Transverse colon (tissue), 4 donors: ENCODE results near the gene ASAP3. TPM values are rescaled to one million over a fixed set of nuclear protein-coding genes. Genes with fewer than 3 reads are reported as not detected.

Experiments
- DNase-seq: peaks from one replicate; pipeline ENCODE4 v3.0.0-alpha.2; 2019
- H3K27ac ChIP-seq, 4 donors: fragments of 200-600 bp; sonication (generic); 2 replicates each; pipeline ENCODE4 v1.5.1; 2016 to 2018; ENCODE audit warnings: inconsistent platforms in 4 of 4
- H3K27me3 ChIP-seq: fragments of 200-600 bp; sonication (generic); 2 replicates; pipeline ENCODE4 v1.5.1; 2017; ENCODE audit warnings: inconsistent platforms
- H3K36me3 ChIP-seq, 4 donors: fragments of 200-600 bp; sonication (generic); 2 replicates each; pipeline ENCODE4 v1.5.1; 2017 to 2019; ENCODE audit warnings: inconsistent platforms in 4 of 4
- H3K4me1 ChIP-seq, 4 donors: fragments of 200-600 bp; sonication (generic); 2 replicates each; pipeline ENCODE4 v1.5.1; 2017 to 2020; ENCODE audit warnings: inconsistent platforms in 4 of 4
- H3K4me3 ChIP-seq, 4 donors: fragments of 200-600 bp; sonication (generic); 1 replicate in 1 of 4; 2 replicates in 3 of 4; pipeline versions ENCODE4 v1.5.1 to v1.6.1; 2017 to 2019; ENCODE audit warnings: inconsistent platforms in 4 of 4
- H3K9me3 ChIP-seq, 2 donors: fragments of 200-600 bp; sonication (generic); 2 replicates each; pipeline ENCODE4 v1.5.1; 2017 to 2019; ENCODE audit warnings: inconsistent platforms in 2 of 2
- CTCF ChIP-seq, 5 experiments: fragments of 200-600 bp in 3 of 5; fragments of 450-650 bp in 2 of 5; sonication (generic) in 3 of 5; IDR thresholded peaks; 1 replicate in 2 of 5; 2 replicates in 3 of 5; pipeline ENCODE4 v1.5.1; 2016 to 2017; ENCODE audit warnings: antibody characterized with exemption in 5 of 5, inconsistent platforms in 3 of 5, mild to moderate bottlenecking in 2 of 5, moderate library complexity in 1 of 5
- EP300 ChIP-seq: sonication (generic); formaldehyde crosslinking; IDR thresholded peaks from one replicate; pipeline ENCODE4 v1.6.1; 2017; ENCODE audit warnings: antibody characterized with exemption, low read depth
- POLR2A ChIP-seq: fragments of 450-650 bp; IDR thresholded peaks from one replicate; pipeline ENCODE4 v1.6.1; 2016; ENCODE audit warnings: antibody characterized with exemption, mild to moderate bottlenecking, moderate library complexity
- POLR2AphosphoS5 ChIP-seq, 3 donors: sonication (generic); formaldehyde crosslinking; IDR thresholded peaks; one replicate each; pipeline ENCODE4 v1.6.1; 2016; ENCODE audit warnings: antibody characterized with exemption in 3 of 3
- WGBS, 2 donors: methylation state at CpG; one replicate each; pipeline ENCODE4 v1.1.5; 2018; ENCODE audit warnings: low coverage in 1 of 2; 5-methylcytosine and 5-hydroxymethylcytosine counted together
- in situ Hi-C, 4 donors: fragments of 200-750 bp; cut with MboI; loops; one replicate each; pipeline versions ENCODE4 v1.15.0 to v1.15.1; 2017; ENCODE audit warnings: low sequenced_read_pairs in 3 of 4, low pct_ligation_motif_present in 1 of 4, low pct_unique_long_range_greater_than_20kb in 1 of 4
- intact Hi-C: fragments of 100-400 bp; cut with DNase I; formaldehyde crosslinking; loops from one replicate; pipeline ENCODE4 v1.15.1; 2023; ENCODE audit warnings: low total_unique reads
- total RNA-seq, 4 donors: library from RNA; depleted of rRNA; stranded (reverse); fragments of >200 nt; gene quantifications; one replicate each; pipeline ENCODE4 v1.1.0, GENCODE V29; 2016

The ASAP3 gene
- total RNA-seq, 4 donors from 2014 or later, result 38.2 to 62.9 (median 48.3) TPM

- TF ChIP-seq POLR2AphosphoS5 (IDR thresholded peaks at IDR 0.05), result no peak
- no peak for TF ChIP-seq CTCF (IDR thresholded peaks at IDR 0.05)
- TF ChIP-seq EP300, result no peak
- TF ChIP-seq POLR2A, result no peak
- Histone ChIP-seq H3K9me3 (no peaks in the 10 kb centered on the region), H3K27me3 (no peaks in the 10 kb centered on the region), H3K36me3 (peaks cover 0 to 8% (median 0%) of the 10 kb centered on the region in 4 donors), H3K4me1 (peaks cover 15 to 47% (median 41%) of the 10 kb centered on the region in 4 donors), H3K27ac (peak overlapping the region; percentile 92 to 95 (median 92)), H3K4me3 (no peak overlapping the region)
- WGBS, 2 donors, result 48% methylated on average over 3 of the region's 3 CpGs
- in situ Hi-C loops, result no loop called here
- DNase-seq, result no peak
- intact Hi-C loops, result no loop called here
Observed at GRCh38 chr1:23421343-23421742, 62.6 kb downstream of the ASAP3 start.

GRCh38 chr1:23420778-23421177 is 63.2 kb downstream of the ASAP3 start:
- H3K4me3 ChIP-seq, result no peak overlapping the region
- no peak for DNase-seq
- peaks cover 15 to 47% (median 41%) of the 10 kb centered on the region in 4 donors for H3K4me1 ChIP-seq
- no peaks in the 10 kb centered on the region for H3K27me3 ChIP-seq
- peak overlapping the region; percentile 92 to 95 (median 92) for H3K27ac ChIP-seq
- 91 to 100% methylated on average over 2 to 3 of the region's 3 CpGs for WGBS, 2 donors
- peaks cover 0 to 9% (median 0%) of the 10 kb centered on the region in 4 donors for H3K36me3 ChIP-seq
- TF ChIP-seq EP300 (no peak), POLR2AphosphoS5 (IDR thresholded peaks at IDR 0.05) (no peak), POLR2A (no peak), CTCF (IDR thresholded peaks at IDR 0.05) (no peak)
- intact Hi-C loops, result no loop called here
- in situ Hi-C loops, result no loop called here
- H3K9me3 ChIP-seq, result no peaks in the 10 kb centered on the region

- DNase-seq, result no peak
- in situ Hi-C loops, result no loop called here
- H3K27me3 ChIP-seq, result no peaks in the 10 kb centered on the region
- H3K36me3 ChIP-seq, result peaks cover 0 to 9% (median 0%) of the 10 kb centered on the region in 4 donors
- no peak overlapping the region for H3K27ac ChIP-seq
- WGBS, 2 donors, result 81 to 95% methylated on average over 3 to 6 of the region's 6 CpGs
- no peaks in the 10 kb centered on the region for H3K9me3 ChIP-seq
- intact Hi-C loops, result no loop called here
- no peak for TF ChIP-seq POLR2A
- peaks cover 15 to 37% (median 35%) of the 10 kb centered on the region in 4 donors for H3K4me1 ChIP-seq
- H3K4me3 ChIP-seq, result no peak overlapping the region
Observed at GRCh38 chr1:23419180-23419579, 64.8 kb downstream of the ASAP3 start.

GRCh38 chr1:23417570-23417969 is 66.4 kb downstream of the ASAP3 start:
- whole genome bisulfite sequencing, 2 donors, result 56% methylated on average over 3 of the region's 3 CpGs; no CpG with 5 or more reads in 1 of the 2 donors
- peaks cover 15 to 21% (median 19%) of the 10 kb centered on the region in 4 donors for H3K4me1 ChIP-seq
- peak overlapping the region in 2 of 4 donors; percentile 4 to 42 for H3K27ac ChIP-seq
- no peaks in the 10 kb centered on the region for H3K27me3 ChIP-seq
- H3K36me3 ChIP-seq, result peaks cover 0 to 9% (median 0%) of the 10 kb centered on the region in 4 donors
- intact Hi-C loops, result no loop called here
- in situ Hi-C loops, result no loop called here
- no peak for TF ChIP-seq CTCF (IDR thresholded peaks at IDR 0.05)
- TF ChIP-seq POLR2AphosphoS5 (IDR thresholded peaks at IDR 0.05), result no peak
- TF ChIP-seq POLR2A, result no peak
- TF ChIP-seq EP300, result no peak
- no peaks in the 10 kb centered on the region for H3K9me3 ChIP-seq
- DNase-seq, result no peak
- no peak overlapping the region for H3K4me3 ChIP-seq

GRCh38 chr1:23416964-23417363 is 67.0 kb downstream of the ASAP3 start:
- Histone ChIP-seq H3K27me3 (no peaks in the 10 kb centered on the region), H3K36me3 (peaks cover 0 to 9% (median 0%) of the 10 kb centered on the region in 4 donors), H3K27ac (no peak overlapping the region), H3K4me3 (no peak overlapping the region), H3K9me3 (no peaks in the 10 kb centered on the region), H3K4me1 (peaks cover 11 to 16% (median 13%) of the 10 kb centered on the region in 4 donors)
- in situ Hi-C loops, result no loop called here
- WGBS, 2 donors, result 90 to 100% methylated on average over 3 to 4 of the region's 4 CpGs
- DNase-seq, result no peak
- TF ChIP-seq CTCF (IDR thresholded peaks at IDR 0.05) (no peak), POLR2A (no peak)
- intact Hi-C loops, result no loop called here
